NCI-H446 treated with DMSO at 0.1 percent for 48 hours (cell line): ENCODE measurements around the gene UBE2O.

Experiments
- DNase-seq: peaks from one replicate; lab custom pipeline; 2025; lab: John Stamatoyannopoulos, UW

UBE2O gene

GRCh38 chr17:76467366-76467765, 14.4 kb upstream of the UBE2O start, which contains the start of gene AANAT:
AANAT (plus strand) TSS chr17:76467603; CDS start chr17:76468747, 1,144 bp downstream.
- DNase-seq = peak; percentile 13

GRCh38 chr17:76466775-76467130, 13.8 kb upstream of the UBE2O start:
- no peak for DNase-seq

- no peak for DNase-seq
These were observed 9.8 kb upstream of the UBE2O start for GRCh38 chr17:76462556-76463290.

- no peak for DNase-seq
These were observed 9.0 kb upstream of the UBE2O start for GRCh38 chr17:76461765-76462555.

- DNase-seq = no peak
These were observed 6.7 kb upstream of the UBE2O start for GRCh38 chr17:76459674-76460073.

GRCh38 chr17:76458580-76459490, 5.9 kb upstream of the UBE2O start:
- no peak for DNase-seq

GRCh38 chr17:76453431-76453743, 435 bp upstream of the UBE2O start:
- DNase-seq = no peak

GRCh38 chr17:76452127-76452659, 759 bp downstream of the UBE2O start:
- no peak for DNase-seq

- DNase-seq = no peak
These were observed 1.4 kb downstream of the UBE2O start for GRCh38 chr17:76451506-76451905.

GRCh38 chr17:76449126-76449525, 3.8 kb downstream of the UBE2O start:
- no peak for DNase-seq

GRCh38 chr17:76447931-76448652, 4.9 kb downstream of the UBE2O start:
- no peak for DNase-seq

GRCh38 chr17:76446449-76447231, 6.3 kb downstream of the UBE2O start:
- no peak for DNase-seq

GRCh38 chr17:76445697-76446448, 7.1 kb downstream of the UBE2O start:
- DNase-seq = no peak

- DNase-seq = no peak
These were observed 8.2 kb downstream of the UBE2O start for GRCh38 chr17:76444518-76445311.

GRCh38 chr17:76442341-76443338, 10.3 kb downstream of the UBE2O start:
- no peak for DNase-seq

- DNase-seq = no peak
These were observed 11.1 kb downstream of the UBE2O start for GRCh38 chr17:76441686-76442340.

GRCh38 chr17:76440751-76441362, 12.1 kb downstream of the UBE2O start:
- no peak for DNase-seq
